DOHH2 (cell line): Measurements from ENCODE around the gene FSHR.

ENCODE experiments used
- H3F3A ChIP-seq: fragments of 200-600 bp; sonication (generic), shearing (Covaris generic); 2 replicates; pipeline ENCODE4 v1.6.0; 2016; ENCODE audit warnings: antibody characterized with exemption, mild to moderate bottlenecking; ENCODE audit not compliant: control insufficient read depth, insufficient read depth
- H3K27ac ChIP-seq: fragments of 200-600 bp; sonication (generic); 2 replicates; pipeline ENCODE4 v1.5.1; 2014; ENCODE audit warnings: low read depth, mild to moderate bottlenecking, low read length, moderate library complexity
- H3K27me3 ChIP-seq: fragments of 200-600 bp; sonication (generic); 2 replicates; pipeline ENCODE4 v1.6.1; 2014; ENCODE audit warnings: mild to moderate bottlenecking, low read length, mixed read lengths; ENCODE audit not compliant: control insufficient read depth
- H3K36me3 ChIP-seq: fragments of 200-600 bp; sonication (generic); 2 replicates; pipeline ENCODE4 v1.6.1; 2014; ENCODE audit warnings: mild to moderate bottlenecking, low read length, moderate library complexity, mixed read lengths; ENCODE audit not compliant: control insufficient read depth
- H3K4me1 ChIP-seq: fragments of 200-600 bp; sonication (generic); 2 replicates; pipeline ENCODE4 v1.6.1; 2014; ENCODE audit warnings: mild to moderate bottlenecking, low read length, mixed read lengths; ENCODE audit not compliant: control insufficient read depth
- H3K4me2 ChIP-seq: fragments of 200-600 bp; sonication (generic); 2 replicates; pipeline ENCODE4 v1.6.0; 2014; ENCODE audit warnings: mild to moderate bottlenecking, low read length, moderate library complexity
- H3K4me3 ChIP-seq: fragments of 200-600 bp; sonication (generic); 2 replicates; pipeline ENCODE4 v1.5.1; 2014; ENCODE audit warnings: mild to moderate bottlenecking, low read length, mixed read lengths
- H3K79me2 ChIP-seq: fragments of 200-600 bp; sonication (generic); 2 replicates; pipeline ENCODE4 v1.6.1; 2014; ENCODE audit warnings: mild to moderate bottlenecking, low read length, mixed read lengths; ENCODE audit not compliant: control insufficient read depth
- H3K9me2 ChIP-seq: fragments of 200-600 bp; sonication (generic); replicated peaks from 2 replicates; pipeline ENCODE4 v1.6.1; 2014; ENCODE audit warnings: mild to moderate bottlenecking, low read length, mixed read lengths; ENCODE audit not compliant: control insufficient read depth
- H3K9me3 ChIP-seq: fragments of 200-600 bp; sonication (generic); 2 replicates; pipeline ENCODE4 v1.6.1; 2014; ENCODE audit warnings: antibody characterized with exemption, low read length, mixed read lengths; ENCODE audit not compliant: control insufficient read depth, insufficient read depth
- H4K20me1 ChIP-seq: fragments of 200-600 bp; sonication (generic); 2 replicates; pipeline ENCODE4 v1.6.0; 2014; ENCODE audit warnings: low read depth, mild to moderate bottlenecking, antibody characterized with exemption, low read length, moderate library complexity; ENCODE audit not compliant: control insufficient read depth, insufficient read depth
- EZH2phosphoT487 ChIP-seq: fragments of 200-600 bp; sonication (generic); IDR thresholded peaks from 2 replicates; pipeline ENCODE4 v1.6.1; 2017; ENCODE audit warnings: borderline replicate concordance, mild to moderate bottlenecking, antibody characterized with exemption, low read length, moderate library complexity, mixed read lengths
- TF ChIP-seq, protein P1 (sequence below): fragments of 200-600 bp; sonication (generic); IDR thresholded peaks from one replicate; pipeline ENCODE4 v1.5.1; 2014; ENCODE audit warnings: antibody characterized with exemption, mild to moderate bottlenecking, low read depth, low read length; ENCODE audit not compliant: poor library complexity, severe bottlenecking

The FSHR gene

DNA sequence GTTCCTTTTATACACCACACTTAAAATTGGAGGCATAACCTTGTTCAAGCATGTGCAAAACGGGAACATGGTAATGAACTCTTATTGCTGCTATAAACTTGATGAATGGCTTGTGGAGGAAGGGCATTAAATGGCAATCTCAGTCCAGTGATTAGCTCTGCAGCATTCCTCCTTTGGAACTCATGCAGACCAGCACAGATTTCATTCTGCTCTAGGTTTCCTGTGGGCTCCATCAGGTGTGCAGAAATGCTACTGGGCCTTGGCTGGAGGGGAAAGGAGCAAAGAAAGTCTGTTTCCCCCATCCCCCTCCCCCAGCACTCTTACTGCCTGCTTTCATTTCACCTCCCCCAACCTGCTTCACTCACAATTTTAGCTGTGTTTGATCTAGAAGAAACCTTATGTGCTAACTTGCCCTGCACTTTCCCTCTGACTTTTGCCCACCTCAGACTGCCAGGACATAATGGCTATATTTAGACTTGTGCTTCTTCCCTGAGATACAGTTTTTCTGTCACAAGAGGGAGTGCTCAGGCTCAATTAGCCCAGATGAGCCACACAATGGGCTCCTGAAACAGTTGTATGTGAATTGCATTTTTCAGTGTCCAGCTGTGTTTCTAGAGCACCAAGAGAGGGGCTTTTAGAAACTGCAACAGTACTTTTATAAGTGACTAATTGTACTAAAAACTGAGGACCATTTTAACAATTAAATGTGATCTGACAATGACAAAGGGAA is 109.8 kb downstream of the FSHR start:
- Histone ChIP-seq H3K4me1 (no peaks in the 10 kb centered on the region), H3F3A (no peaks in the 10 kb centered on the region), H3K27ac (no peak overlapping the region), H4K20me1 (no peaks in the 10 kb centered on the region), H3K79me2 (no peaks in the 10 kb centered on the region), H3K4me3 (no peak overlapping the region), H3K36me3 (no peaks in the 10 kb centered on the region), H3K9me2 (no peaks in the 10 kb centered on the region), H3K27me3 (no peaks in the 10 kb centered on the region), H3K9me3 (no peaks in the 10 kb centered on the region), H3K4me2 (no peak overlapping the region)
- TF ChIP-seq, protein P1, sequence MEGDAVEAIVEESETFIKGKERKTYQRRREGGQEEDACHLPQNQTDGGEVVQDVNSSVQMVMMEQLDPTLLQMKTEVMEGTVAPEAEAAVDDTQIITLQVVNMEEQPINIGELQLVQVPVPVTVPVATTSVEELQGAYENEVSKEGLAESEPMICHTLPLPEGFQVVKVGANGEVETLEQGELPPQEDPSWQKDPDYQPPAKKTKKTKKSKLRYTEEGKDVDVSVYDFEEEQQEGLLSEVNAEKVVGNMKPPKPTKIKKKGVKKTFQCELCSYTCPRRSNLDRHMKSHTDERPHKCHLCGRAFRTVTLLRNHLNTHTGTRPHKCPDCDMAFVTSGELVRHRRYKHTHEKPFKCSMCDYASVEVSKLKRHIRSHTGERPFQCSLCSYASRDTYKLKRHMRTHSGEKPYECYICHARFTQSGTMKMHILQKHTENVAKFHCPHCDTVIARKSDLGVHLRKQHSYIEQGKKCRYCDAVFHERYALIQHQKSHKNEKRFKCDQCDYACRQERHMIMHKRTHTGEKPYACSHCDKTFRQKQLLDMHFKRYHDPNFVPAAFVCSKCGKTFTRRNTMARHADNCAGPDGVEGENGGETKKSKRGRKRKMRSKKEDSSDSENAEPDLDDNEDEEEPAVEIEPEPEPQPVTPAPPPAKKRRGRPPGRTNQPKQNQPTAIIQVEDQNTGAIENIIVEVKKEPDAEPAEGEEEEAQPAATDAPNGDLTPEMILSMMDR, result no peak
- no peak for TF ChIP-seq EZH2phosphoT487

DNA sequence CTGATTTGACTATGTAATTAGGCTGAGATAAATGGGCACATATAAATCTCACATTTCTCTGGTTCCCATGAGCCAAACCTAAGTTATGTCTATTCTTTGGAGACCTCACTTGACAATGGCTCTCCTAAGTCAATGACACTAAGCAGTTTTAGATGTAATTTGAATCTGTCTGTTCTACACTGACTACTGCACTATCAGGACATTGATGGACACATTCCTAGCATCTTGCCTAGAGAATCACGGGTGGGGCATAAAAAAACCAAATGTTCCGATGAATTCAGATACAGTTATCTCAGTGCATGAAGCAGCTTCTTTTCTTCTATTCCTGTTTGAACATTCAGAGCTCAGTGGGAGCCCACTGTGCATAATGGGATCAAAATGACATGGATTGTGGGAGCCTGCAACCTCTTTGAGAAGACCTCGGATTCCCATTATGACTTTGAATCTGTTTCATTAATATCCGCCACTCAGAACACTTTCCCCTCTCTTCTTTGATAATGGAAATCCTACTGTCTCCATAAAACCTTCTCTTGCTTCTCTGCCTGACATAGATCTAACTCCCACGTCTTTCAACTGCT is 110.8 kb downstream of the FSHR start:
- no peaks in the 10 kb centered on the region for H3K9me2 ChIP-seq
- no peaks in the 10 kb centered on the region for H4K20me1 ChIP-seq

DNA sequence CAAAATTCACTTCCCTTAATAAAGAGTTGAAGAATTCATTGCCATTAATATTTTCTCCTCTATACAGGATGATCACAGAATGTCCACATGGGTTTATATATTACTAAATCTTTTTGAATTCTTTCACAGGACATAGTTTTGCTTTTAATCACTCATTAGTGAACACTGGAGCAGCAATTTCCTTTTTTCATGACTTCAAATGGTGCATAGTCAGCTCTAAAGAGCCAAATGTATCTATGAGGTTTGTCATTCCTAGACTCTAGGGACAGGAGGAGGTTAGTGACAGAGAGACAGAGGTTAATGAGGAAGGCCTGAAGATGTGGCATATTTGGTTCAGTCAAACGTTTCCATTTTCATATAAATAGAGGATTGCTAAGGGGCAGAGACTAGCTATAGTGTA is 111.8 kb downstream of the FSHR start:
- H3K9me3 ChIP-seq, result no peaks in the 10 kb centered on the region
- H3K9me2 ChIP-seq, result no peaks in the 10 kb centered on the region
- H3F3A ChIP-seq, result no peaks in the 10 kb centered on the region
- H3K27ac ChIP-seq, result no peak overlapping the region
- H3K4me2 ChIP-seq, result no peak overlapping the region
- H3K4me3 ChIP-seq, result no peak overlapping the region
- no peaks in the 10 kb centered on the region for H3K79me2 ChIP-seq
- no peaks in the 10 kb centered on the region for H3K36me3 ChIP-seq
- H3K27me3 ChIP-seq, result no peaks in the 10 kb centered on the region
- no peak for TF ChIP-seq EZH2phosphoT487
- TF ChIP-seq, protein P1, result no peak
- H3K4me1 ChIP-seq, result no peaks in the 10 kb centered on the region
- H4K20me1 ChIP-seq, result no peaks in the 10 kb centered on the region

More for the DNA sequence above, 110.8 kb downstream of the FSHR start:
- TF ChIP-seq, protein P1, result no peak
- no peak for TF ChIP-seq EZH2phosphoT487
- H3K79me2 ChIP-seq, result no peaks in the 10 kb centered on the region
- H3K36me3 ChIP-seq, result no peaks in the 10 kb centered on the region
- no peaks in the 10 kb centered on the region for H3K4me1 ChIP-seq
- no peaks in the 10 kb centered on the region for H3K9me3 ChIP-seq
- H3K27me3 ChIP-seq, result no peaks in the 10 kb centered on the region
- H3K4me2 ChIP-seq, result no peak overlapping the region
- no peaks in the 10 kb centered on the region for H3F3A ChIP-seq
- H3K4me3 ChIP-seq, result no peak overlapping the region
- no peak overlapping the region for H3K27ac ChIP-seq
